ENCODE data around the gene INPP1. TPM values are rescaled to one million over a fixed set of nuclear protein-coding genes. Genes with fewer than 3 reads are reported as not detected.
"Not testable (repeated sequence)": the region's sequence is repeated elsewhere in the genome, so short reads cannot be mapped to it uniquely, and the experiment has no call there.

The INPP1 gene
- total RNA-seq, 1 donor from 2014 or later, result 50.7 TPM

DNA sequence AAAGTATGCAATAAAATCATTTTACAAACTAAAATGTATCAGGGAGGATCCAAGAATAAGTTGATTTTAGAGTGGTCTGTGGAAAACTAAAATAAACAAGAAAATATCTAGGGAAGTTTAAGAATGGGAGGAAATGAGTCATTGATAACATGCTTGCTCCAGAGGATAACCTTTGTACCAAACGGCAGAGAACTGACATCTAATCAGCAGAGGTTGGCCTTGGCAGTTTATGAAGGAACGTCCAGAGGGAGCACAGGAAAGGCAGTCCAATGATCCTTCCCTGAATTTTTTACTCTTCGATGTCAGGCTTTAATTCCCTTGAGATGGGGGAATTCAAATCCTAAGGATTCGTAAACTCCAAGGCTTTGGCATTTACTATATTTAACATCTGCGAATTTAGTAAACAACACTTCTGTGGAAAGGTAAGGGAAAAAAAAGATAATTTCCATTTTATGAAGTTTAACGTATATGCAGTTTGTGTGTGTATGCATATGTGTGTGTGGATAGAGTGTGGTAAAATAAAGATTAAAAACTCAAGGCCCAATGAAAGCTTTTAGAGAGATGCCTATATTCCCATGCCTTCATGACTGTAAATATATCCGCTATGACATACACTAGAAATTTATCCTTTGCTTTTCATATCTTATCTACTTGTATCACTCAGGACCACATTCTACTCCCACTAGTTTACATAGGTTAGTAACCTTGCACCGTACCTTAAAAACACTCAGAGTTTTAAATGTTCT is 8.7 kb upstream of the INPP1 start:
- DNase-seq (ENCODE audit: low spot score), result no peak

DNA sequence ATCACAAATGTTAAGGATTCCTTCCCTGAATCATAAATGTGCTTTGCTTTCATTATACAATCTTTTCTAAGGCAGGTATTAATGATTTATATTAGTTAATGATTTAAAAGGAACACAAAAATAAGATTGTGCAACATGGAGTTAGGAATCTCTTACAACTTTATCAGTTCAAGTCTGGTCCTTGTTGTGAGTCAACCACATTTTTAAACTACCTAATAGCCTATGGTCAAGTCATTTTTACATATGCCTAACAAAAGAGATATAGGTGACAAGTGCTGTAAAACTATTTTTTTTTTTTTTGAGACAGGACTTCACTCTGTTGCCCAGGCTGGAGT is 8.2 kb upstream of the INPP1 start:
- no peak for DNase-seq (ENCODE audit: low spot score)

DNA sequence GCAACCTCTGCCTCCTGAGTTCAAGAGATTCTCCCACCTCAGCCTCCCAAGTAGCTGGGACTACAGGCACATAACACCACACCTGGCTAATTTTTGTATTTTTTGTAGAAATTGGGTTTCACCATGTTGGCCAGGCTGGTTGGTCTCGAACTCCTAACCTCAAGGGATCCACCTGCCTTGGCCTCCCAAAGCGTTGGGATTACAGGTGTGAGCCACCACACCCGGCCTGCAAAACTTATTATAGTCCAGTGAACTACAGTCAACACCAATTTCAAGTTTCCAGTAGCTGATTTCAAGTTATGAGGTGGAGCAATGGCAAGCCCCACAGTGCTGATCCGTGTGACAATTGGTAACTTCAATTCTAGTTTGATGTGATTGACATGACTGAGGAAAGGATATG is 7.8 kb upstream of the INPP1 start:
- DNase-seq (ENCODE audit: low spot score), result not testable (repeated sequence)

DNA sequence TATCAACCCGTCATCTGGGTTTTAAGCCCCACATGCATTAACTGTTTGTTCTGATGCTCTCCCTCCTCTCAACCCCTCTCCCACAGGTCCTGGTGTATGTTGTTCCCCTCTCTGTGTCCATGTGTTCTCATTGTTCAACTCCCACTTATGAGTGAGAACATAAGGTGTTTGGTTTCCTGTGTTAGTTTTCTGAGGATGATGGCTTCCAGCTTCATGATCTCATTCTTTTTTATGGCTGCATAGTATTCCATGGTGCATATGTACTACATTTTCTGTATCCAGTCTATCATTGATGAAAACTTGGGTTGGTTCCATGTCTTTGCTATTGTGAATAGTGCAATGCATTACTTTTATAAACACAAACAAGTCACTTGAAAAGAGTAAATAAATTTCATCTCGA is 7.0 kb upstream of the INPP1 start:
- no peak for DNase-seq (ENCODE audit: low spot score)

DNA sequence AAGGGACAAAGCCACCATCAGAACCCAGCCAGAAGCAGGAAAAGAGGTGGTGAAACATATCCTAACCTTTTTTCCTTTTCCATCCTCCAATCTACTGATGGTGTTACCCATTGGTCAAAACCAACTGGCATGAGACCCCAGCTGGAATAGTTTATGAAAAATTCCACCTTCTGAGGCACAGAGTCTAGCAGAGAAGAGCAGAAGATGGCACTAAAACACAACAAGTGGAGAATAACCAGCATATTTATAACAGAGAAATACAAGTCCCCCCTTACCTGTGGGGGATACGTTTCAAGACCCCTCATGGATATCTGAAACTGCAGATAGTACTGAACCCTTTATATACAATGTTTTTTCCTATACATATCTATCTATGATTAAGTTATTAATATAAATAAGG is 4.9 kb upstream of the INPP1 start:
- no peak for DNase-seq (ENCODE audit: low spot score)

DNA sequence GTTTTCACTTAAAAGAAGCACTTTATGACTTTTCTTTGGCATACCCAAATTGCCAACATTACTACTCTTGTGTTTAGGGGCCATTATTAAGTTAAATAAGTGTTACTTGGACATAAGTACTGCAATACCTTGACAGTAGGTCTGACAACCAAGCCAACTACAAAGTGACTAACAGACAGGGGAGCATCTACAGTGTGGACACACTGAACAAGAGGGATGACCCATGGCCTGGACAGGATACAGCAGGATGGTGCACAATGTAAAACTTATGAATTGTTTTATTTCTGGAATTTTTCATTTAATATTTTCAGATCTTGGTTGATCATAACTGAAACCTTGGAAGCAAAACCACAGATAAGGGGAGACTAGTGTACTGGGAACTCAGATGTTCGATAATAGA is 4.0 kb upstream of the INPP1 start:
- DNase-seq (ENCODE audit: low spot score), result no peak

DNA sequence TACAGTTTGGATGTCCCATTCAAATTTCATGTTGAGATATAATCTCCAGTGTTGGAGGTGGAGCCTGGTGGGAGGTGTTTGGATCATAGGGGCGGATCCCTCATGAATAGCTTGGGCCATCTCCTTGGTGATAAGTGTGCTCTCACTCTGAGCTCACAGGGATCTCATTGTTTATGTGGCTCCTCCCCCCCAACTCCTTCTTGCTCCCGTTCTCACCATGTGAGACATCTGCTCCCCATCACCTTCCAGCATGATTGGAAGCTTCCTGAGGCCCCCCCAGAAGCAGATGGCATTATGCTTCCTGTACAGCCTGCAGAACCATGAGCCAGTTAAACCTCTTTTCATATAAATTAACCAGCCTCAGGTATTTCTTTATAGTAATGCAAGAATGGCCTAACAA is 3.0 kb upstream of the INPP1 start:
- DNase-seq (ENCODE audit: low spot score), result no peak

DNA sequence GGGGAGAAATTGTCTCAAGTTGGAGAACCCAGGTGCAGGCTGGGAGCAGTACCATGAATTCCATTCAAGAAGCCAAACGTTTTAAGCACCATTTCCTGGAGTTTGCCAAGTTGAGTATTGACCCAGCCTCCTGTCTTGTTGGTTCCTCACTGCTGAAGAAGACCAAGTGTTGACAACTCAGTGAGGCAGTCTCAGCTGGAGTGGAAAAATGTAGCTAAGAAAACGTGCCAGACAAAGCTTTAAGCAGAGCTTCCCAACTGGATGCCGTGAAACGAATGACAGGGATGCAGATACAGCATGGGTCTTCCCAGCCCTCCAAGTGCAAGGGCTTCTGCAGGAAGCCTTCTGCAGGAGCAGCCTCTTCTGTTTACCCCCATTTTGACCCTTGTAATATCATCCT is 778 bp upstream of the INPP1 start:
- no peak for DNase-seq (ENCODE audit: low spot score)

DNA sequence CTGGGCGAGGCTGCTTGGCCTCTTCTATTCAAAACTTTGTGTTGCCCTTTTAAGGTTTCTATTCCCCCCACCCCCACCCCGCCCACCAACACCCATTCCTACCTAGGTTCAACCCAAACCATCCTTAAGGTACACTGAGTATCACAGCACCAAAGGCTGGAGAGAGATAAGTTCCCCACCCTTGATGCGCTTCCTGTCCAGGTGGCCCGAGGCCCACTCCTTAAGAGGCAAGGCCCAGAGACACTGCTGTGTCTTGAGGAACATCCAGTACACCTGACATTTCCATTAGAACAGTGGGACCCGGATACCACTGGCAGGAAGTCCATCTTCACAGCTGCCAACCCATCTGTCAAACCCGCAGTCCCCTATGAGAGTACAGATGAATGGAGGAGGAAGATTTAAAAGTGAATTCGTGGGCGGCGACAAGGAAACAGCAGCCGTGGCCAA is 277 bp upstream of the INPP1 start:
- no peak for DNase-seq (ENCODE audit: low spot score)

DNA sequence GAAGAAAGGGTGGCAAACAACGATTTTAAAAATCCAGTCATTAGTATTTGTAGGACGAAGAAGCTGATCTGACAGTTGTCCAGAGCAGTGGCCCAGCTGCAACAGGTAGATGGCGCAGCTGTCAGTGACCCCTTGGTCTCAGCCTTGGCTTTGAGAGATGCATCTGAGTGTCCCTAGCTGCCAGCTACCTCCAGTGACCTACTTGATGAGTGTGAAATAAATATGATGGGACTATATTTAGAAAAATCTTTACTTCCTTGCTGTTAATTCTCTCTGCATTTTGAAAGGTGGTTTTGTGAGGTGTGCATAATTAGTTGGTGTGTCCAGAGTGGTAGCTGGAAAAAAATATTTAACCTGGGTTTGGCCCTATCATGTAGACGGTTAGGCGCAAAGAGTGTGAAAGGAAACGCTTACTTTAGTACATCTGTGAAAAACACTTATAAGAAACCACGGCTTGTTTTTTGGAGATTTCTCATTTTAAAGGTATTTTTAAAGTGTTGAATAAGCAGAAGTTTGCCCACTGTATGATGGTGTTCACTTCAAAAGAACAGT is 963 bp downstream of the INPP1 start:
- no peak for DNase-seq (ENCODE audit: low spot score)

DNA sequence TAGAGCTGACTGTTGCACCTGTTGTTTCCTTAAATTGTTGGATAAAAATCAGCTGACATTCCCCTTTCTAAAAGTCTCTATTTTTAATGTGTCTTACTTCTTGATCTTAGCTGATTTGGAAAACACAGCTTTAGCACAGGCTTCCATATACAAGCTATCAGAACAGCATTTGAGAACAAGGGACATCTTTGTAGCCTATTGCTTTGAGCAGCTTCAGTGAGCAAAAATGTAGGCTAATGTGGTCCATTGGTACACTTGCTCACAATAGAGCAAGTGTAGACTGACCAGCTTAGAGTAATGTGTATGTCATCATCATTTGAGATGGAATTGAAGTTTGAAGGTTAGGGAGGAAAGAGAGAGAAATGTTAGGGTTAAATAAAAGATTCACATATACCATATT is 7.0 kb downstream of the INPP1 start:
- no peak for DNase-seq (ENCODE audit: low spot score)

DNA sequence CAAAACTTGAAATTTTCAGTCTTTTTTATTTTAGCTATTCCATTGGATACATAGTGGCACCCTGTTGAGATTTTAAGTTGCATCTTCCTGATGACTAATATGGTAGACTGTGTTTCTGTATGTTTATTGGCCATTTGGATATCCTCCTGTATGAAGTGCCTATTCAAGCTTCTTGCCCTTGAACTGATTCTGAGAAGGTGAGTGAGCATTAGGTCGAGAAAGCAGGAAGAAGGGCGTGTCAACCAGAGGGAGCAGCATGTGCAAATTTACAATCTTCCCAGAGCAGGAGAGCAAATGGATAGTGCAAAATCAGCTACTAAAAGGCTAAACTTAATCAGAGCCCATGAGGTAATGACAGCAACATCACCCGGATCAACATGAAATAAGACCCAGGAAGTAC is 8.6 kb downstream of the INPP1 start:
- no peak for DNase-seq (ENCODE audit: low spot score)

DNA sequence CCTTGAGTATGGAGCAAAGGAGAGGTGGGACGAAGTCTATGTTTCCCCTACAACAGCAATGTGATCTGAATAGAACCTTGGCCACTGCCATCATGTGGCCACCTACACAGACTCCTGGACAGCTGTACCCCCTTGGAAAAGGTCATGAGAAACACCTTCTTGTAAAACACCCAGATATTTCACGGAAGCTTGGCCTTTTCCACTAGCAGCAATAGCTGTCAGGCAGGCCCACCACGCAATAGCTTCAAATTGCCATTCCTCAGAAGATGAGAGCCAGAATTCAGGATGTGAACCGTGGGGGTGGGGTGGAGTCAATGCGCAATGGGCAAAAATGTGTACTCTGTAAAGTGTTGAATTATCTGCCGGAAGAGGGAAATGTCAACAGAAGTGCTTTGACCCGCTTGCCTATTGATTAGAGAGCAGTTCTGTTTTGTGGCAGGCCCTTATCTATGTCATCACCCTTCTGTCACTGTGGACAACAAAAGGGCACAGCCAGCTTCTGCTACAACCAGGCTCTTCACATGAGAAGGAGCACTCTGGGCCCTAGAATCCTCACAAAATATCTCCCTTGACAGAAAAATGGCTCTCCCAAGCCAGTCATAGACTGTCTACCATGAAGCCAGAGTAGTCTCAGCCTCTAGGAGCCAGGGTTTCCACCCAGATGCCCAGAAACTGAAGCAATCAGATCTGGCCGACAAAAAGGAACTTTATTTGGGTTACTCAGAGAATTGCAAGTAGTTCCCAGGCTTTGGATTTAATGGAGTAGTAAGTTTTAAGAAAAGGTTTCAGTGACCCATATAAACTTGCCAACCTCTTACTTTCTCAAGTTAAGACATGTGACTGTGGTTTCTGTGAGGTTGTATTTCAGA is 9.5 kb downstream of the INPP1 start:
- no peak for DNase-seq (ENCODE audit: low spot score)

DNA sequence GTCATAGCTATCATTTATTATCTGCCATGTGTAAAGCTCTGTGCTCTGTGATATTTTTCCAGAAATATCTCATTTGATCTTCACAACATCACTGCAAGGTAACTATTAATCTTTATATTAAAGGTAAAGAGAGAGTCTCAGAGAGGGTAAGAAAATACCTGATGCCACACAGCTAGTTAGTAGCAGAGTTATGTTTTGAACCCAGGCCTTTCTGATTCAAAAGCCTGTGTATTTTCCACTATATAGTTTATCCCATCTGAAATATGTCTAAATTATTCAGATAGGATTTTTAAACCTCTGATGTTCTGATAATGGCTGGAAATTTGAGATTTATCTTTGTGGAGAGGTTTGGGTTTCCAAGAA is 10.1 kb downstream of the INPP1 start:
- no peak for DNase-seq (ENCODE audit: low spot score)

DNA sequence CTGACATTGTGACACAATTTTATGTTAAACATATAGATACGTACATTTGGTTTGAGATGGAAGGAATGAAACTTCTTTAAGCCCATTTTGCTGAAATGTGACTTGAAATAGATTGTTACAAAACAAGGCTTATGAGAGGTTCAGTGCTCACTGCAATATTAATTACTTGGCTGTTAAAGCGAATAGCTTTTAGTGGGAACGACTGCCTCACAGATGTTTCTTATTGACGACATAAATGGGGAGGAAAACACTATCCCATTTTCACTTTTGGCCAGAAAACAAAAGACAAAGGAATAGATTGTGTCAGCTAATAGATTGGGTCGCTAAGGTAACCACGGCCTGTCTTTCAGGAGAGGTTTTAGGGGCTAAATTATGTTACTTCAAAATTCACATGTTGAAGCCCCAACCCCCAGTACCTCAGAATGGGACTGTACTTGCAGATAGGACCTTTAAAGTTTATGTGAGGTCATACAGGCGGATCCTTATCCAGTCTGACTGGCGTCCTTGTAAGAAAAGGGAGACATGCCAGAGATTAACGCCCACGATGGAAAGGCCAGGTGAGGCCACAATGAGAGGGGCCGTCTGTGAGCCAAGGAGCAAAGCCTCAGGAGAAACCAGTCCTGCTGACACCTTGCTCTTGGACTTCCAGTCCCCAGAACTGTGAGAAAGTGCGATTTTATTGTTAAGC is 10.8 kb downstream of the INPP1 start:
- no peak for DNase-seq (ENCODE audit: low spot score)

DNA sequence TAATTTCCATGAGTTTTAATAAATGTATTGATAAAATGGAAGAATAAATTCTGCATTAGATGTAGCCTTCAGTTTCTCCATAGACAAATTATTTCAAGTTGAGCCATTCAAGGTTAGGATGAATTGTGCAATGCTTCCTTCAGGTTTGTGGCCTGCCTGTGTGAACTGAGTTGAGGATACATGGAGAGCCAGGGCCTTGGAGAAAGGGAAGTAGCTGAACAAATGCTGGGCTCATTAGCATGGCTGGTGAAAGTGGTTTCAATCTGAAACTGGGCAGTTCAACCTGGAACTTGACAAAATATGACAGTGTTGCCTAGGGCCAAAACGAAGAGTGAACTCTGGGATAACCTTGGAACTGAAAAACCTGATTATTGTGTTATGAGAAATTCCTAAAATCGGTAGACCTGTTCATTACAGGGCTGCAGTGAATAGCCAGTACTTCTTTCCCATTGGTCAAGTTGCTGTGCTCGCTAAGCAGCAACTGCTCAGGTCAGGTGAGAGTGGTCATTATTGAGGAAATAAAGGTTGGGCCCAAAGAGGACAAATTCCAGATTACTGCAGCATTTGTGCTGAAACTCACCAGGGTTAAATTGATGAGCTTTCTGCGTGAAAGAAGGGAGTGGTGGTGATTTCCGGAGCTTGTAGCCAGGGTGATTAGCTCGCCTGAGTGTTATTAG is 12.7 kb downstream of the INPP1 start:
- DNase-seq (ENCODE audit: low spot score), result no peak

DNA sequence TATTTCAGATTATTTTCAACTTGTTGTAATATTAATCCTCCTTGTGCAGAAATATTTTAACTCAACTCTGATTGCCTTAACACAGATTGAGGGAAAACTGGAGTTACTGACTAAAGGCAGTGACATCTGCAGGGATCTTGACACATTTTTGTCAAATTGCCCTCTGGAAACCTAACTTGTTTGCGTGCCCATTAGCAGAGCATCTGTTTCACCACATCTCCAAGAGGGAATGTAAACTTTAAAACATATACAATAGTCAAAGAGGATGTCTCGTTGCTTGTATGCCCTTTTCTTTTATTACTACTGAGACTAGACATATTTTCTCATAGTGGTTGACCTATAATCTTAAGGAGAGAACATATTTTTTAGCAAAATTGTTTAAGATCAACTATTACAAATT is 14.2 kb downstream of the INPP1 start:
- no peak for DNase-seq (ENCODE audit: low spot score)

DNA sequence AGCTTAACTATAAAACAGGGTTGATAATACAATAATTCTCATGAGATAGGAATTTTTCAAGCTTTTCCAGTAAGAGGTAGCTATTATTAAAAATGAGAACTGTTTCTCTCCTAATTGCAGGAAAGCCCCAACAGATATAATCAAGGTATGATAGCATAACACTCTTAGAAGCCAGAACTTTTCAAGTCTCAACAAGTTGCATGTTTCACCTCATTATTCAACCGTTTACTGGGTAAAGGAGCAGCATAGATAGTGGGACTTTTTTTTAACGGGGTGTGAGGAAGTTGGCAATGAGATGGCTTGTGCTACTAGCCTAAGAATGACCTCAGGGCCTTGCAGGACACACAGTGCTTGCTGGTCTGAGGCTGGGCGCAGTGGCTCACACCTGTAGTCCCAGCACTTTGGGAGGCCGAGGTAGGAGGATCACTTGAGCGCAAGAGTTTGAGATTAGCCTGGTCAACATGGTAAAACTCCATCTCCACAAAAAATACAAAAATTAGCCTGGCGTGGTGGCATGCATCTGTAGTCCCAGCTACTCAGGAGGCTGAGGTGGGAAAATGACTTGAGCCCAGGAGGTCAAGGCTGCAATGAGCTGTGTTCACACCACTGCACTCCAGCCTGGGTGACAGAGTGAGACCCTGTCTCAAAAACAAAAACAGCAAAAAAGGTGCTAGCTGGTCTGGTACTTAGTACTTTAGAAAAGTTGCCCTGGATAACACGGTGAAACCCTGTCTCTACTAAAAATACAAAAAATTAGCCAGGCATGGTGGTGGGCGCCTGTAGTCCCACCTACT is 15.5 kb downstream of the INPP1 start:
- DNase-seq (ENCODE audit: low spot score), result not testable (repeated sequence)

DNA sequence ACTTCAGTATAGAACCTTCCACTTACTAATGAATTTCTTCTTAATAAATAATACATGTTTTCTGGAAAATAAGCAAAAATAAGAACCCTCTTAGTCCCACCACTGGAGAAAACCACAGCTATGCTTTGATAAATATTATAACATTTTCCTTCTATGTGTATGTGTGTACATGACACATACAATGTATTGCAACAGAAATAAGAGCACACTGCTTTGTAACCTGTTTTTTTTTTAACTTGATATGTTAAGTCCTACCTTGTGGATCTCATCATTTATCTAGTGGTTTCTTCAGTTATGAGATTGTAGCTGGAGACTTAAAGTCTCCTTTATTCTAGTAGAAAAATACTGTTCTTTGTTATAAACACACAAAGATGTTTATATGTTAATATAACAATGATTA is 17.2 kb downstream of the INPP1 start:
- no peak for DNase-seq (ENCODE audit: low spot score)

DNA sequence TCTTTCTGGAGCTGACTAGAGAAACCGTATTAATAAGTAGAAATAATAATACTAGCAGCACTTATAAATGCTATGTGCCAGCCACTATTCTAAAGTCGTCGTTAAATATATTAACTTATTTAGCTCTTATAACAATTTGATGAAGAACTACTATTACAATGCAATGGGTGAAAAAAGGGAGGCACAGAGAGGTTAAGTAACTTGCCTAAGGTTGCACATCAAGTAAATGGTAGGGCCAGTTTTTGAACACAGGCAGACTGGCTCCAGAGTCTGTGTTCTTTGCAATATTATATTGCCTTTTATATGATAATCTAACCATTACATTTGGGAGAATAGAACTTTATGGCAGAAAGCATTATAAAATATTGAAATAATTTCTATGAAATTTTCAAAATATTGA is 17.6 kb downstream of the INPP1 start:
- no peak for DNase-seq (ENCODE audit: low spot score)

DNA sequence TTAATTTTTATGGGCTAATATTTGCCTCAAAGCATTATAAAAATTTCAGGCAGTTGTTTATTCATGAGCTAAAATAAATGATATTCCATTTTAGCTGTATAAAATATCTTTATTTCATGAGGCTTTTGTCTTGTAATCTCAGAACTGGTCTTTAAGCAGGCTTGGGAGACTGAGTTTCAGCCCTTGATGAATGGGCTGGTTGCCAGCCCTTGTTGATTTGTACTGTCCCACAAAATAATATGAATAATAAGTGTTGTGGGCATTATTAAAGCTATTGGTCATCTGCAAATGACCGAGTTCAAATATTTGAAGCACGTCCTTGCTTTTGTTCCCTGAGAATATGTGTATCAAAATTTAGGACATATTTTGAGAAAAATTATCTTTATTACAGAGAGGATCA is 18.2 kb downstream of the INPP1 start:
- DNase-seq (ENCODE audit: low spot score), result no peak

Data from ureter (tissue), 1 donor.